B cell (primary cell): Measurements from ENCODE around the gene CPN1.

Experiments
- CTCF ChIP-seq: fragments of 200-600 bp; IDR thresholded peaks from one replicate; pipeline ENCODE4 v1.8.0; 2022; ENCODE audit warnings: antibody characterized with exemption, mild to moderate bottlenecking
- EZH2 ChIP-seq: IDR thresholded peaks from 2 replicates; pipeline ENCODE4 v1.6.1; 2012; ENCODE audit warnings: borderline replicate concordance, low read depth, mild to moderate bottlenecking, moderate library complexity, low read length; ENCODE audit not compliant: insufficient read depth, poor library complexity, severe bottlenecking

GRCh38 chr10:100114976-100115770, 33.5 kb upstream of the CPN1 start:
- TF ChIP-seq EZH2 (no peak), CTCF (no peak)
